K562 (cell line): ENCODE data around the gene HSD17B8. TPM values are rescaled to one million over a fixed set of nuclear protein-coding genes. Genes with fewer than 3 reads are reported as not detected.

Source experiments
- ELK3 ChIP-seq: fragments of 450-650 bp; formaldehyde crosslinking; IDR thresholded peaks from 2 replicates; pipeline ENCODE4 v1.4.0; 2020; ENCODE audit warnings: mild to moderate bottlenecking
- EZH2 ChIP-seq: IDR thresholded peaks from 2 replicates; pipeline ENCODE4 v1.6.1; 2012; ENCODE audit warnings: low read depth, mild to moderate bottlenecking, inconsistent platforms, low read length, borderline replicate concordance
- GTF2E2 ChIP-seq: fragments of 200-800 bp; sonication (Bioruptor generic); IDR thresholded peaks from 2 replicates; pipeline ENCODE4 v1.6.1; 2016; ENCODE audit warnings: missing genetic modification characterization, missing compliant biosample characterization
- HDAC3 ChIP-seq: fragments of 450-650 bp; IDR thresholded peaks from 2 replicates; pipeline ENCODE4 v1.6.1; 2018; ENCODE audit warnings: borderline replicate concordance, mild to moderate bottlenecking, moderate library complexity; ENCODE audit not compliant: partially characterized antibody
- HMGXB4 ChIP-seq: sonication (generic); formaldehyde crosslinking; IDR thresholded peaks from 2 replicates; pipeline ENCODE4 v1.8.1; 2023; ENCODE audit warnings: mild to moderate bottlenecking, missing genetic modification reagents
- JUND ChIP-seq, 2 experiments: IDR thresholded peaks; 2 replicates in 1 of 2; 3 replicates in 1 of 2; pipeline ENCODE4 v1.6.1; 2011; ENCODE audit warnings: borderline replicate concordance in 2 of 2, low read depth in 2 of 2, low read length in 2 of 2, improper control_type of control experiment in 1 of 2, missing biosample characterization in 1 of 2, missing genetic modification characterization in 1 of 2, missing genetic modification reagents in 1 of 2
- MYNN ChIP-seq, 2 experiments: sonication (generic); formaldehyde crosslinking in 1 of 2; IDR thresholded peaks; 2 replicates each; pipeline versions ENCODE4 v1.5.0 to v1.6.1; 2016 to 2020; ENCODE audit warnings: antibody characterized with exemption in 1 of 2, missing genetic modification reagents in 1 of 2
- NFE2 ChIP-seq: IDR thresholded peaks from 2 replicates; pipeline ENCODE4 v1.6.1; 2014; ENCODE audit warnings: antibody characterized with exemption, low read depth
- STAG1 ChIP-seq: sonication (generic); formaldehyde crosslinking; IDR thresholded peaks from 2 replicates; pipeline ENCODE4 v1.5.0; 2020; ENCODE audit warnings: missing genetic modification reagents, borderline replicate concordance
- VEZF1 ChIP-seq: fragments of 200-800 bp; sonication (Bioruptor generic); IDR thresholded peaks from 2 replicates; pipeline ENCODE4 v1.6.1; 2017; ENCODE audit warnings: missing genetic modification characterization, missing compliant biosample characterization
- WHSC1 ChIP-seq: IDR thresholded peaks from one replicate; pipeline ENCODE4 v1.6.1; 2012; ENCODE audit warnings: low read length, control low read depth, inconsistent platforms
- polyA plus RNA-seq, 8 experiments: library from polyadenylated mRNA; depleted of rRNA in 4 of 8; stranded (reverse) in 5 of 8; unstranded in 3 of 8; fragments of >200 nt; fragmentation: Nextera tagmentation in 2 of 8; fragmentation: Illumina TruSeq in 1 of 8; extraction: Ambion mirVana in 2 of 8; extraction: Trizol in 1 of 8; gene quantifications; 2 replicates each; pipeline versions ENCODE4 v1.2.1 to v1.2.3, GENCODE V29; 2011 to 2014; ENCODE audit warnings: inconsistent platforms in 1 of 8, missing spikeins in 1 of 8
- total RNA-seq, 7 experiments: library from RNA; depleted of rRNA in 6 of 7; stranded (reverse); fragments of >200 nt in 6 of 7; fragmentation: Illumina TruSeq in 2 of 7; extraction: Trizol in 2 of 7; gene quantifications; 2 replicates each; pipeline versions ENCODE4 v1.2.1 to v1.2.3, GENCODE V29; 2011 to 2021; ENCODE audit warnings: low replicate concordance in 1 of 7
- TF ChIP-seq, protein P1 (sequence below): fragments of 450-650 bp; formaldehyde crosslinking; IDR thresholded peaks from 2 replicates; pipeline ENCODE4 v1.4.0; 2020; ENCODE audit warnings: mild to moderate bottlenecking, moderate library complexity
- TF ChIP-seq, protein P2 (sequence below): sonication (generic); formaldehyde crosslinking; IDR thresholded peaks from 2 replicates; pipeline ENCODE4 v1.8.1; 2023; ENCODE audit warnings: mild to moderate bottlenecking, missing genetic modification reagents

The HSD17B8 gene
- total and polyA plus RNA-seq, 9 of the 15 experiments (the other 6 are each of a cell fraction or from before 2014, with no cell fraction given) = 3.7 to 35.2 (median 14.2) TPM

DNA sequence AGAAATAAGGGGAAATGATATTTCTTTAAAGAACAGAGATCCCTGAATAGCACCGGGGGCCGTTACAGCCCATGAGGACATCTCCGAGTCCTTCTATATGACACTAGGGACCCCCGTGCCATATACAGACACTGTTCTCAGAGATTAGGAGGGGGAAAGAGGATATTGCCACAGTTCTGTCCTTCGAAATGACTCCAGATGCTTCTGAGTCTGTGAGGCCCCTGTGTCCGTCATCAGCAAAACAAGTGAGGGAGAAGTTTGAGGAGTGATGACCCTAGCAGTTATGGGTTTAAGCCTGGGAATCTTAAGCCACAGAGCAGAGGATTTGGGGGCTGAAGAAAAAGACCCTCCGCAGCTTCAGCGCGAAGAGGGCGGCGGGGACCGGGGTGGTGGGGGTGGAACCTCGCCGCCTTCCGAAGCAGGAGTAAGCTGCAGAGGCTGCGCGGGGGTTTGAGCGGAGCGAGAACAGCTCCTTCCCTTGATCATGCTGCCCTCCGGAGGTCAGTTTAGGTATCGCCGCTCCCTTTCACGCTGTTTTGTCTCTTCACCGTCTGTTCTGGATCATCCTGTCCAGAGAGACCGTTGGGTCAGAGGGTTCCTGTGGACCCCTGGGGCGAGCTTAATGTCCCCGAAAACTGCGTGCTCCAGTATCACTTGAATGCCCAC, 43.7 kb downstream of the HSD17B8 start (continued):
- TF ChIP-seq, protein P1, sequence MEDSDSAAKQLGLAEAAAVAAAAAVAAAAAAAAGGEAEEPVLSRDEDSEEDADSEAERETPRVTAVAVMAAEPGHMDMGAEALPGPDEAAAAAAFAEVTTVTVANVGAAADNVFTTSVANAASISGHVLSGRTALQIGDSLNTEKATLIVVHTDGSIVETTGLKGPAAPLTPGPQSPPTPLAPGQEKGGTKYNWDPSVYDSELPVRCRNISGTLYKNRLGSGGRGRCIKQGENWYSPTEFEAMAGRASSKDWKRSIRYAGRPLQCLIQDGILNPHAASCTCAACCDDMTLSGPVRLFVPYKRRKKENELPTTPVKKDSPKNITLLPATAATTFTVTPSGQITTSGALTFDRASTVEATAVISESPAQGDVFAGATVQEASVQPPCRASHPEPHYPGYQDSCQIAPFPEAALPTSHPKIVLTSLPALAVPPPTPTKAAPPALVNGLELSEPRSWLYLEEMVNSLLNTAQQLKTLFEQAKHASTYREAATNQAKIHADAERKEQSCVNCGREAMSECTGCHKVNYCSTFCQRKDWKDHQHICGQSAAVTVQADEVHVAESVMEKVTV (CRISPR knock-in tag) = peak; percentile 90
- TF ChIP-seq GTF2E2 (tag) (peak; percentile 35; the same call in 1 of the 2 replicates), JUND (IDR thresholded peaks at IDR 0.05; ENCODE audit: borderline replicate concordance, low read depth, low read length) (peak; percentile 13; the same call in 1 of the 2 replicates), JUND (tag; IDR thresholded peaks at IDR 0.05; ENCODE audit: borderline replicate concordance, low read depth, low read length) (no peak; the same call in 2 of the 3 replicates), EZH2 (no peak), NFE2 (peak; percentile 24; the same call in 1 of the 2 replicates), HDAC3 (no peak), WHSC1 (no peak), ELK3 (CRISPR knock-in tag) (no peak), VEZF1 (peak; percentile 62), MYNN (IDR thresholded peaks at IDR 0.05) (0 out of 2 replicates have a peak, but pooled peaks have one; percentile 32), MYNN (CRISPR knock-in tag; IDR thresholded peaks at IDR 0.05) (no peak), STAG1 (CRISPR knock-in tag) (peak; percentile 89), HMGXB4 (CRISPR knock-in tag) (peak; percentile 85; the same call in 1 of the 2 replicates)
- TF ChIP-seq, protein P2, sequence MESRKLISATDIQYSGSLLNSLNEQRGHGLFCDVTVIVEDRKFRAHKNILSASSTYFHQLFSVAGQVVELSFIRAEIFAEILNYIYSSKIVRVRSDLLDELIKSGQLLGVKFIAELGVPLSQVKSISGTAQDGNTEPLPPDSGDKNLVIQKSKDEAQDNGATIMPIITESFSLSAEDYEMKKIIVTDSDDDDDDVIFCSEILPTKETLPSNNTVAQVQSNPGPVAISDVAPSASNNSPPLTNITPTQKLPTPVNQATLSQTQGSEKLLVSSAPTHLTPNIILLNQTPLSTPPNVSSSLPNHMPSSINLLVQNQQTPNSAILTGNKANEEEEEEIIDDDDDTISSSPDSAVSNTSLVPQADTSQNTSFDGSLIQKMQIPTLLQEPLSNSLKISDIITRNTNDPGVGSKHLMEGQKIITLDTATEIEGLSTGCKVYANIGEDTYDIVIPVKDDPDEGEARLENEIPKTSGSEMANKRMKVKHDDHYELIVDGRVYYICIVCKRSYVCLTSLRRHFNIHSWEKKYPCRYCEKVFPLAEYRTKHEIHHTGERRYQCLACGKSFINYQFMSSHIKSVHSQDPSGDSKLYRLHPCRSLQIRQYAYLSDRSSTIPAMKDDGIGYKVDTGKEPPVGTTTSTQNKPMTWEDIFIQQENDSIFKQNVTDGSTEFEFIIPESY (CRISPR knock-in tag) = peak; percentile 47; the same call in 1 of the 2 replicates
